Measurements from ENCODE around the gene ADGRG6. TPM values are rescaled to one million over a fixed set of nuclear protein-coding genes. Genes with fewer than 3 reads are reported as not detected.

Gene ADGRG6
- total and polyA plus RNA-seq, 9 of the 15 experiments (the other 6 are each of a cell fraction or from before 2014, with no cell fraction given), result under 0.01 to 0.11 (median 0.05) TPM; not detected in 5

GRCh38 chr6:142309426-142309825 is 7.6 kb downstream of the ADGRG6 start:
- Histone ChIP-seq H3K4me1 (replicated peaks in 1 of 2; ENCODE audit: control insufficient read depth in 2 of 2, insufficient read depth in 2 of 2, low read length in 2 of 2) (no peaks in the 10 kb centered on the region), H3K36me3 (ENCODE audit: control insufficient read depth, insufficient read depth, low read length) (no peaks in the 10 kb centered on the region), H3K4me2 (ENCODE audit: insufficient read depth, low read length) (no peak overlapping the region), H3K27ac (ENCODE audit: extremely low read depth, low read depth, low read length) (no peak overlapping the region), H3K9ac (ENCODE audit: insufficient read depth in 1 of 2, low read depth in 2 of 2, low read length in 2 of 2) (no peak overlapping the region), H3K9me1 (ENCODE audit: control insufficient read depth, insufficient read depth, low read length) (no peaks in the 10 kb centered on the region), H3K9me3 (replicated peaks; ENCODE audit: control insufficient read depth, insufficient read depth, low read depth, low read length) (no peaks in the 10 kb centered on the region), H2AFZ (ENCODE audit: low read depth, low read length) (no peak overlapping the region), H3K27me3 (ENCODE audit: control insufficient read depth in 2 of 2, insufficient read depth in 2 of 2, low read length in 2 of 2) (no peaks in the 10 kb centered on the region), H3K79me2 (ENCODE audit: control insufficient read depth, insufficient read depth, low read length) (no peaks in the 10 kb centered on the region), H4K20me1 (replicated peaks; ENCODE audit: control insufficient read depth, insufficient read depth, low read length) (no peaks in the 10 kb centered on the region), H3K4me3 (no peak overlapping the region)
- CTCF ChIA-PET (ENCODE audit: low intra/inter-chr PET ratio), result interaction anchor here (0.5 kb wide), 1 partner anchor 925 kb away, joined by 3 read pairs; no protein-coding TSS in a partner anchor
- BruUV-seq (replicated peaks), result no TSS peak
- FAIRE-seq (no peak), DNase-seq (ENCODE audit: extremely low read depth in 1 of 4, low spot score in 3 of 4) (no peak), ATAC-seq (no peak)
- in situ Hi-C loops (cut with MboI) (no loop called here), intact Hi-C loops (cut with micrococcal nuclease) (no loop called here)
- POLR2A ChIA-PET, result no interaction called here
- 0% methylated on average over 2 of the region's 2 CpGs for WGBS (ENCODE audit: insufficient coverage, low coverage, missing lambda C conversion rate)
- no peak for TF ChIP-seq ZNF551 (CRISPR knock-in tag; IDR thresholded peaks at IDR 0.05)
- no peak for TF ChIP-seq NFYB (IDR thresholded peaks at IDR 0.05; ENCODE audit: extremely low read depth, insufficient read length)
- TF ChIP-seq ZNF639 (CRISPR knock-in tag; conservative IDR thresholded peaks at IDR 0.05 in 1 of 2, IDR thresholded peaks at IDR 0.05 in 1 of 2), result no peak
- no peak for TF ChIP-seq TEAD1 (CRISPR knock-in tag; IDR thresholded peaks at IDR 0.05)
- TF ChIP-seq HCFC1 (IDR thresholded peaks at IDR 0.05; ENCODE audit: low read depth, low read length), result no peak
- no peak for TF ChIP-seq E4F1 (CRISPR knock-in tag; IDR thresholded peaks at IDR 0.05; ENCODE audit: borderline replicate concordance)
- TF ChIP-seq NUFIP1 (IDR thresholded peaks at IDR 0.05; ENCODE audit: partially characterized antibody), result no peak
- no peak for TF ChIP-seq RUNX1 (IDR thresholded peaks at IDR 0.05; ENCODE audit: low read depth)
- no peak for TF ChIP-seq ESRRA (IDR thresholded peaks at IDR 0.05; ENCODE audit: borderline replicate concordance, low read depth)
- TF ChIP-seq, protein P1, sequence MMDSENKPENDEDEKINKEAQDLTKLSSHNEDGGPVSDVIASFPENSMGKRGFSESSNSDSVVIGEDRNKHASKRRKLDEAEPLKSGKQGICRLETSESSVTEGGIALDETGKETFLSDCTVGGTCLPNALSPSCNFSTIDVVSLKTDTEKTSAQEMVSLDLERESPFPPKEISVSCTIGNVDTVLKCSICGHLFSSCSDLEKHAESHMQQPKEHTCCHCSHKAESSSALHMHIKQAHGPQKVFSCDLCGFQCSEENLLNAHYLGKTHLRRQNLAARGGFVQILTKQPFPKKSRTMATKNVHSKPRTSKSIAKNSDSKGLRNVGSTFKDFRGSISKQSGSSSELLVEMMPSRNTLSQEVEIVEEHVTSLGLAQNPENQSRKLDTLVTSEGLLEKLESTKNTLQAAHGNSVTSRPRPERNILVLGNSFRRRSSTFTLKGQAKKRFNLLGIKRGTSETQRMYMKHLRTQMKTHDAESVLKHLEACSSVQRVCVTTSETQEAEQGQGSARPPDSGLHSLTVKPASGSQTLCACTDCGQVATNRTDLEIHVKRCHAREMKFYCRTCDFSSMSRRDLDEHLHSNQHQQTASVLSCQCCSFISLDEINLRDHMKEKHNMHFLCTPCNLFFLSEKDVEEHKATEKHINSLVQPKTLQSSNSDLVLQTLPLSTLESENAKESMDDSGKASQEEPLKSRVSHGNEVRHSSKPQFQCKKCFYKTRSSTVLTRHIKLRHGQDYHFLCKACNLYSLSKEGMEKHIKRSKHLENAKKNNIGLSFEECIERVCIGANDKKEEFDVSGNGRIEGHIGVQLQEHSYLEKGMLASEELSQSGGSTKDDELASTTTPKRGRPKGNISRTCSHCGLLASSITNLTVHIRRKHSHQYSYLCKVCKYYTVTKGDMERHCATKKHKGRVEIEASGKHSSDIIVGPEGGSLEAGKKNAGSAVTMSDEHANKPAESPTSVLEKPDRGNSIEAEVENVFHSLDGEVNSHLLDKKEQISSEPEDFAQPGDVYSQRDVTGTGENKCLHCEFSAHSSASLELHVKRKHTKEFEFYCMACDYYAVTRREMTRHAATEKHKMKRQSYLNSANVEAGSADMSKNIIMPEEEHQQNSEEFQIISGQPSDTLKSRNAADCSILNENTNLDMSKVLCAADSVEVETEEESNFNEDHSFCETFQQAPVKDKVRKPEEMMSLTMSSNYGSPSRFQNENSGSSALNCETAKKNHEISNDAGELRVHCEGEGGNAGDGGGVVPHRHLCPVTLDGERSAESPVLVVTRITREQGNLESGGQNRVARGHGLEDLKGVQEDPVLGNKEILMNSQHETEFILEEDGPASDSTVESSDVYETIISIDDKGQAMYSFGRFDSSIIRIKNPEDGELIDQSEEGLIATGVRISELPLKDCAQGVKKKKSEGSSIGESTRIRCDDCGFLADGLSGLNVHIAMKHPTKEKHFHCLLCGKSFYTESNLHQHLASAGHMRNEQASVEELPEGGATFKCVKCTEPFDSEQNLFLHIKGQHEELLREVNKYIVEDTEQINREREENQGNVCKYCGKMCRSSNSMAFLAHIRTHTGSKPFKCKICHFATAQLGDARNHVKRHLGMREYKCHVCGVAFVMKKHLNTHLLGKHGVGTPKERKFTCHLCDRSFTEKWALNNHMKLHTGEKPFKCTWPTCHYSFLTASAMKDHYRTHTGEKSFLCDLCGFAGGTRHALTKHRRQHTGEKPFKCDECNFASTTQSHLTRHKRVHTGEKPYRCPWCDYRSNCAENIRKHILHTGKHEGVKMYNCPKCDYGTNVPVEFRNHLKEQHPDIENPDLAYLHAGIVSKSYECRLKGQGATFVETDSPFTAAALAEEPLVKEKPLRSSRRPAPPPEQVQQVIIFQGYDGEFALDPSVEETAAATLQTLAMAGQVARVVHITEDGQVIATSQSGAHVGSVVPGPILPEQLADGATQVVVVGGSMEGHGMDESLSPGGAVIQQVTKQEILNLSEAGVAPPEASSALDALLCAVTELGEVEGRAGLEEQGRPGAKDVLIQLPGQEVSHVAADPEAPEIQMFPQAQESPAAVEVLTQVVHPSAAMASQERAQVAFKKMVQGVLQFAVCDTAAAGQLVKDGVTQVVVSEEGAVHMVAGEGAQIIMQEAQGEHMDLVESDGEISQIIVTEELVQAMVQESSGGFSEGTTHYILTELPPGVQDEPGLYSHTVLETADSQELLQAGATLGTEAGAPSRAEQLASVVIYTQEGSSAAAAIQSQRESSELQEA (IDR thresholded peaks at IDR 0.05; ENCODE audit: low read depth), result no peak
- no peak for TF ChIP-seq ZNF12 (CRISPR knock-in tag; IDR thresholded peaks at IDR 0.05)
